GM19328 (cell line): ENCODE results near the gene FGF18.

ENCODE experiments used
- ATAC-seq: cut with Tn5 transposase; IDR thresholded peaks from one replicate; pipeline ENCODE4 v1.9.1; 2021; ENCODE audit warnings: mild to moderate bottlenecking, moderate library complexity; ENCODE audit not compliant: unreplicated experiment

Gene FGF18

DNA sequence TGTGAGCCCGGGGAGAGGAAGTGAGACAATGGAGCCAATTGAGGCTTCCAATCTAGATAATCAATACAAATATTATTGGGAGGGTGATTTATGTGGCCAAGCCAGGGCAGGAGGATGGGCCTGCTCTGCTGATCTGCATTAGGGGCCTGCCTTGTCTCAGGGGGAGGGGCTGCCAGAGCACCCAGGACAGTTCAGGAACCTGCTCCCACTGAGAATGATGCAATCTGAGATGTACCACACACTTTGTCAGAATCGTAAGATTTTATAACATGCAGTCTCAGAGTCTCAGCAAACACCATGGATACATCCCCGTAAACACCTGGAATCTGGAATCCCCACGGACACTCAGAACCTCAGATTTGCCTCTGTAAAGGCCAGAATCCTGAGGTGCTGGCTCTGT lies 19.3 kb downstream of the FGF18 start:
- ATAC-seq = no peak

GRCh38 chr5:171441246-171441791 lies 21.9 kb downstream of the FGF18 start:
- no peak for ATAC-seq

DNA sequence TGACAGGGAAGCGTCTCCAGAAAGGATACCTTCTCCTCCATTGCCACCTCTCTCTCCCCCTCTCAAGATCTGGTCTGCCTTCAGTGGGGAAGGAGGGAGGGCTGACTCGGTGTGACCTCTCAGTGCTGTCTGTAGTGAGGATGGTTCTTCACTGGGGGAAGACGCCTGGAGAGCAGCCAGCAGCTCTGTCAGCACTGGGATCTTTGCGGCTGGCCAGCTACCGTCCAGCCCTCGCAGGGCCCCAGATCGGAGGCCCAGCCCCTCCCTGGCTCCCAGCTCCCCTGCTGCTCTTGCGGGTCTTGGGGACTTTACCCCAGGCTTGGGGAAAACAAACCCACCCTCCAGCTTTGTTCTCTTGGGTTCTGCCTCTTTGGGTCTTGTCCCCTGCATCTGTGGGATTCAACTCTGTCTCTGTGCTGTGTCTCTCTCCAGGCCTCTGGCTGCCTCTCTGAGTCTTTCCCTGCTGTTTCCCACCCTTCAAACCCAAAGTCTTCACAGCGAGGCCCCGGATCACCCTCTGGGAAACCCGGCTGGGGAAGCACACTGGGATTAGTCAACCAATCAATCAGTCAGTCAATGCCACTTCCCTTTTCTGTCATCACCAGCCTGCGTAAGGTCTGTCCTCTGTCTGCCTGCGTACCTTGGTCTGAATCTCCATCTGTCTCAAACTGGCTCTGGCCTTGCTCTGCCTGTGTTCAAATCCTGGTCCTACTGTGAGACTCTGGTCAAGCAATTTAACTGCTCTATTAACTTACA lies 23.0 kb downstream of the FGF18 start:
- no peak for ATAC-seq

GRCh38 chr5:171444582-171444981 lies 25.1 kb downstream of the FGF18 start:
- no peak for ATAC-seq

DNA sequence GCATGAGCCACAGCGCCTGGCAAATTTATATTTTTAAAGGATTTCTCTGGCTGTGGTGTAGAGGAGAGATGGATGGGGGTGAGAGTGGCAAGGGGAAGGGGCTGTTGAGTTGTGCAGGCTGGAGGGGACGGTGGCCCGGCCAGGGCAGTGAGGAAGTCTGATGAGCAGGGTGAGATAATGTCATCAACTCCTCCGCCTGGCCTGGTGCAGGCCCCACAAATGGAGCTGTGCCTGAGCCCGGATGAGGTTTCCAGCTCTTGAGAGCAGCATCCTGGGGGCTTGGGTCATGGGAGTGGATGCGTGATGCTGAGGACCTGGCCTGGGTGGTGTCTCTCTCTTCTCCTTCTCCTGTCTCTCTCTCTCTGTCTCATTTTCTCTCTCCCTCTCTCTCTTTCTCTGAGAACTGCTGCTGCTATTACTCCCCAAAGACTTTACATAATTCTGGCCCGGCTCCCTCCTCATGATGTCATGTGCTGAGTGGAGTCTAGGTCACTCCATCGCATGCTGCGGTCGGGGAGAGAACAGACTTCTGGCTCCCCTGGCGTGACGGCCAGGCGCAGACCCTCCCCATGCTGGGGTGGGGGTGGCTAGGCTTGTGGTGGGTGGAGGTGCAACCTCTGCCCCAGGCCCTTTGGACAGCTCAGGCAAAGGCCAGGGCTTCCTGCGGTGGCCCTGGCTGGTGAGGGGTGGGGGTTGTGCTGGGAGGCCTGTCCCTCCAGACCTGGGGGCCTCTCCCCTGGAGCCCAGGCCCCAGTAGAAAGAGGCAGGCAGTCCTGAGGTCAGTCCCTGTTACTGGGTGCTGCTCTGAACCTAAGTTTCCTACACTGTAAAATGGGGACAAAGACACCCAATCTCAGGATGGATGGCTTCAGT lies 26.4 kb downstream of the FGF18 start:
- ATAC-seq = no peak

DNA sequence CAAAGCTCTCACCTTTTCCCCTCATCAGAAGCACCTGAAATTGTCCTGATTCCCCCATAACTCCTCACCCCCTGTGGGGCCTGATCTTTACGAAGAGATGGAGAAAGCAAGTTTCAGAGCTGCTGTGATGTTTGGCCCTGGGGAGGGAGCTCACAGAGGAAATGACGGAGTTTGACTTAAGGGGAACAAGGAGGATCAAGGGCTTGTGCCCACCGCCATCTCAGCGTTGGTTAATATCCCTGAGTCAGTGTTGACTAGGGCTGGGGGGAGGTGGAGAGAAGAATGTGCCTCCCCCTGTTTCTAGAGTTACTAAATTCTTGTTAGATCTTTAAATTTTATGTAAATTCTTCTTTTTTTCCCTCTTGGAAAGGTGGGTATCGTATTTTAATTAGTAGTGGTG lies 27.8 kb downstream of the FGF18 start:
- no peak for ATAC-seq

- no peak for ATAC-seq
Observed at GRCh38 chr5:171449426-171449825, 30.0 kb downstream of the FGF18 start.

GRCh38 chr5:171450423-171451331 lies 31.2 kb downstream of the FGF18 start:
- ATAC-seq = no peak

DNA sequence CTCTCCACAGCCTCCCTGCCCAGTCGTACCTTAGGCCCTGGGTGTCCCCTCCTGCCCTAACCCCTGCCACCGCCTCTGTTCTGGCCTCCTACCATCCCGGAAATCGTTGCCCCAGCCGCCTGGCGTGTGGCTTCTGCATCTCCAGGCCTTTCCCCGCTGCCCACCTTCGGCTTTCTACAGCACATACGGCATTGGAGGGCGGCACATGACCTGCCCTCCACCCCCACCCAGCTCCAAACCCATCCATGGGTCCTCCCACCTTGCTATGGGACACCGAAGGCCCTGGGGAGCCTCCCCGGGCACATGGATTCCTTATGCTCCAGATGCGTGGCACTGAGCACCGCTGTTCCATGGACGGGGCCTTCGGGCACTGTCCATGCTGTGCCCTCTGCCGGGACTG lies 32.0 kb downstream of the FGF18 start:
- ATAC-seq = no peak

DNA sequence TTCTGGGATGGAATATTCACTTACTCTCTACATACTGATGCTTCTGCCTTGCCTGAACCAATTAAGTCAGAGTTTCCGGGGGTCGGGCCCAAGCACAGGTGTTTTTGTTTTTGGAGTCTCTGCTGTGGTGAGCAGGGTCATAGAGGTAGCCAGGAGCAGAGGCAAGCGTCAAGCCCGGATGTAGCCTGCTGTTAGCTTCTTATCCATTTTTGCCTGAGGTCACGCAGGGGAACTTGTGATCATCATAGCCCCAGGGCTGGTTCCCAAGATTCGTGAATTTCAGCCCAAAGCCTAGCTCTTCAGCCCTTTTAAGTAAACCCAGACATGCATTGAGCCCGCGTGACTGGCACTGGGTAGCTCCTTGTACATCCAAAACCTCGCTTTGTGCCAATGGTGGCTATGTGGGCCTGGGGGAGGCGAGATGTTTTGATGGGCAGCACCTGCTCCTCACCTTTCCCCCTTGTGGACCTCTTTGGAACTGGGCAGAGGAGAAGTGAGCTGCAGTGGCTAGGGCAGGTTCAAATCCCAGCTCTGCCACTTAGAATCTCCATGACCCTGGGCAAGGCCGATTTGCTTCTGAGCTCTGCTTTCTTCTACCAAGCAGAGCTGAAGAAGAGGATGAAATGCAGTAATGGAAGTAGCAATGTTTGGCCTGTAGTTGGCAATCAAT lies 33.7 kb downstream of the FGF18 start:
- no peak for ATAC-seq

DNA sequence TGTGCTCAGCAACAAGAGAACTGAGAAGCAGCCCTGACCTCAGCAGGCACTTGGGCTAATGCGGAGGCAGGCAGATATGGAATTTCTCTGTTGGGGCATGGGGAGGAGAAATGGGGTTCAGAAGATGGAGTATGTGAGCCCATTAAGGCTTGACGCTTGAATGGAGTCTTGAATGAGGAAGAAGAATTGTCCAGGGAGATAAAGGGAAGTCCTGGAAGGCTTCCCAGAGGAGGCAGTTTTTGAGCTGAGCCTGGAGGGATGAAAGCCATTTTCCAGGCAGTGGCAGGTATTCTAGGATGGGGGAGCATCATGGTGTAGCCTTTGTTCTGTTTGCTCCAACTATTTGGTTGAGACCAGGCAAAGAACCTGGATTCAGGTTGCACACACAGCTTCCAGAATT lies 34.5 kb downstream of the FGF18 start:
- ATAC-seq = no peak

DNA sequence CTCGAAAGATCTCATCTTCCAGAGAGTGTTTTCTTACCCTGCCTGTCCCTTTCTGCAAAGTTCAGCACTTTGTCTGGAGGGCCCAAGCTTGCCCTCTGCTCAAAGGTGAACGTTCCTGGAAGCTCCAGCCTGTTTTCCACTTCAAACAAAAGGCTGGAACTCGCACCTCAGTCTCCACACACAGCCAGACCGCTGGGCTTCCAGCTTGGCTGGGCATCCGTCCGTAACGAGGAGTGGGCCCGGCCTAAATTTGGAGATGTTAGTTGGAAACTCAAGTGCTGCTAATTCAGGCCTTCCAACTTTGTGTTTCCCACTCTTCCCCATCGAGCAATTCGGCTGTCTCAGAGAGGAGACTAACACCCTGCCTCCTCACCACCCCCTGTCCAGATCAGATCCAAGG lies 35.1 kb downstream of the FGF18 start:
- ATAC-seq = no peak

DNA sequence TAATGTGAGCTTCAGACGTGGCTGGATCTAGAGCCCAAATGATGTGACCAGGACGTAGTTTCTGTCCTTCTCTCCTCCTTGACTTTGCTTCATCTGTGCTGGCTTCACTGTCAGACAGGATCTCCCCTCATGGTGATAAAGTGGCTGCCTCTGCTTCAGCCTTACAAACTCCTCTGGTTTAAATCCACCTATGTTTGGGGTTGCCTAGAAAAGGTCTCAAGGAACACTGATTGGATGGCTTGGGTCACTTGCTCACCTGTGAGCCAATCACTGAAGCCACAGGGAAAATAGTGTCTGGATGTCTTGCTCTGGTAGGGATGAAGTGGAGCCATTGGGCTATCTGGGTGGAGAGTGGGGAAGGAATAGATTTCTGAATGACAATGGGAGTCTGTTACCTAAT lies 36.1 kb downstream of the FGF18 start:
- ATAC-seq = no peak

- ATAC-seq = no peak
Observed at GRCh38 chr5:171457208-171457981, 37.9 kb downstream of the FGF18 start.

DNA sequence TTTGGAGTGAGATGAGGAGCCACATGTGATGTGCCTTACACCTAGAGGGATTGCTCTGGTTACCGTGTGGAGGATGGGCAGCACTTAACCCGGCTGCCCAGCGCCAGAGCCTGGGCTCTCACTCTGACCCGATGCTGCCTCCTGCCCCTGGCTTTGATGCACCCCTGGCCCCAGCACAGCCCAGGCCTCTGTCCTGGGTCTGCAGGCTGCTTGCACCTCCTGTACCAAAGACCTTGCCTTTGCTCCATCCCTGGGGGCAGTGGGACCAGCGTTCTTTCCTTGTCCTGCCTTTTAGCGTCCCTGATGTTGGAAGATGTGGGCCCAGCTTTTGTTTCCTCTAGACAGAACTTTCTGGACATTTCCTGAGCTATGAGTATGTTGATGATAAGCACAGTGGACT lies 40.4 kb downstream of the FGF18 start:
- no peak for ATAC-seq

DNA sequence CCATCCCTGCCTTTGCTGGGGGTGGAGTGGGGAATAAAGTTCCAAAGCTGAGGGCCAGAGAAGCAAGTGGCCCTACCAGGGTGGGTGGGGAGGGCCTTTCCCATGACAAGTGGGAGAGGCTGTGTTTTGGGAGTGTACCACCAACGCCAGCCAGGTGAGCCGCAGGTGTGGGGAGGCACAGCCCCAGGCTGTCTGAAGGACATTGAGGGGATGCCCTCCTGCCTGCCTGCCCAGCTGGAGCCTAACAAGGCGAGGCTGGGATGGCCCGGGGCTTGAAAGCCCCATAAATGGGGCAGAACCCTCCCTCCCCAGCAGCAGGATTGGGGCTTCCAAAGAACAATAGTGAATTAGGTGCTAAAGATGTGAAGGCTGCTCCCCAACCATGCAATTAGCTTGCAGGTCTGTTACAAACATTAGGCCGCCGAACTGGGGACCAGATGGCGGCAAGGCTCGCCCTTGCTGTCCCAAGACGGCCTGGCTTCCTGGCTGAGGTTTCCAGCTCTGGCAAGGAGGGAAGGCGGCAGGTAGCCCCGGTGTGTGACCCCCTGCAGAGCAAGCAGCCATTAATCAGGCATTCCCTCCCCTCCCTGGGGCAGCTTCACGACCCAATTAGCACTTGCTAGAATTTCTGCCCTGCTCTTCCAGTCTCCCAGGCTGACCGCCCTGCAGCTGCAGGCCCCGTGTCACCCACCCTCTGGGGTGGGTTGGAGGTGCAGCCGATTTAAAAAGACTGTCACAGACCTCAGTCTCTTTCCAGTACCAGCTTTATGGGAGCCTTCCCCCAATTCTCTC lies 42.9 kb downstream of the FGF18 start:
- no peak for ATAC-seq

GRCh38 chr5:171462928-171463861 lies 43.7 kb downstream of the FGF18 start:
- no peak for ATAC-seq

DNA sequence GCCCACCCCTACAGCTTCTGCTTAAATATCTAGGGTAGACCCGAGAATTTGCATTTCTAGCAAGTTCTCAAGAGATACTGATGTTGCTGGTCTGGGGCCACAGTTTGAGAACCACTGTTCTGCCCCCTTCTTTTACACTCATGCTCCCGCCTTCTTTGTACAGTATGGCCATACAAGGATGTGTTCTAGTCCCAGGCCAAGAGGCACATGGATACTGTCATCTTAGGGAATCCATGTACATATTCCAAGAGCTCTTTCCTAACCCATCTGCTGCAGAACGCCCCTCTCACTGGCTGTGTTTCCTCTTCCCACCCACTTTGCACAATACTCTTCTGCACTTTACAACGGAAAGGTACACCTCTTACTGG lies 44.4 kb downstream of the FGF18 start:
- no peak for ATAC-seq
